Trophoblast cell (in vitro differentiated cells and primary cell): Measurements from ENCODE around the gene STPG2.

Source experiments
- DNase-seq, 2 donors: peaks; one replicate each; pipeline ENCODE4 v3.0.0-alpha.2; 2016
- H2AFZ ChIP-seq: 2 replicates; pipeline ENCODE4 v1.6.1; 2013; ENCODE audit warnings: low read length, moderate library complexity, mild to moderate bottlenecking; ENCODE audit not compliant: insufficient read depth, poor library complexity
- H2AK5ac ChIP-seq: 2 replicates; pipeline ENCODE4 v1.6.1; 2013; ENCODE audit warnings: mild to moderate bottlenecking, low read length
- H2BK120ac ChIP-seq: 2 replicates; pipeline ENCODE4 v1.6.1; 2013; ENCODE audit warnings: low read length, mild to moderate bottlenecking, moderate library complexity; ENCODE audit not compliant: insufficient read depth, poor library complexity
- H2BK12ac ChIP-seq: 2 replicates; pipeline ENCODE4 v1.6.1; 2013; ENCODE audit warnings: mild to moderate bottlenecking, low read length, moderate library complexity
- H2BK5ac ChIP-seq: 2 replicates; pipeline ENCODE4 v1.6.1; 2013; ENCODE audit warnings: low read length, low read depth, moderate library complexity, mild to moderate bottlenecking; ENCODE audit not compliant: poor library complexity
- H3K14ac ChIP-seq: 2 replicates; pipeline ENCODE4 v1.6.1; 2013; ENCODE audit warnings: mild to moderate bottlenecking, low read length
- H3K18ac ChIP-seq: 2 replicates; pipeline ENCODE4 v1.6.1; 2013; ENCODE audit warnings: mild to moderate bottlenecking, low read length
- H3K23ac ChIP-seq: 2 replicates; pipeline ENCODE4 v1.6.1; 2013; ENCODE audit warnings: low read length
- H3K27ac ChIP-seq: 2 replicates; pipeline ENCODE4 v1.5.1; 2013; ENCODE audit warnings: low read depth, mild to moderate bottlenecking, inconsistent platforms, low read length, moderate library complexity
- H3K27me3 ChIP-seq: 2 replicates; pipeline ENCODE4 v1.6.1; 2013; ENCODE audit warnings: inconsistent platforms, mild to moderate bottlenecking, low read length, moderate library complexity; ENCODE audit not compliant: insufficient read depth
- H3K36me3 ChIP-seq, 2 experiments: 1 replicate in 1 of 2; 2 replicates in 1 of 2; pipeline ENCODE4 v1.6.1; 2013; ENCODE audit warnings: low read length in 2 of 2, mild to moderate bottlenecking in 2 of 2, moderate library complexity in 1 of 2; ENCODE audit not compliant: insufficient read depth in 2 of 2, control insufficient read depth in 1 of 2
- H3K4ac ChIP-seq: 2 replicates; pipeline ENCODE4 v1.6.1; 2013; ENCODE audit warnings: low read depth, mild to moderate bottlenecking, low read length, moderate library complexity
- H3K4me1 ChIP-seq, 2 experiments: 1 replicate in 1 of 2; 2 replicates in 1 of 2; pipeline ENCODE4 v1.6.1; 2013; ENCODE audit warnings: low read length in 2 of 2, mild to moderate bottlenecking in 2 of 2, moderate library complexity in 1 of 2; ENCODE audit not compliant: insufficient read depth in 2 of 2, control insufficient read depth in 1 of 2
- H3K4me2 ChIP-seq: 2 replicates; pipeline ENCODE4 v1.6.1; 2013; ENCODE audit warnings: inconsistent platforms, mild to moderate bottlenecking, low read length, moderate library complexity
- H3K4me3 ChIP-seq: 2 replicates; pipeline ENCODE4 v1.5.1; 2013; ENCODE audit warnings: mild to moderate bottlenecking, low read depth, low read length, inconsistent platforms
- H3K79me1 ChIP-seq: one replicate; pipeline ENCODE4 v1.6.1; 2013; ENCODE audit warnings: low read length
- H3K79me2 ChIP-seq: 2 replicates; pipeline ENCODE4 v1.6.1; 2013; ENCODE audit warnings: low read length, mild to moderate bottlenecking; ENCODE audit not compliant: control insufficient read depth, insufficient read depth, poor library complexity
- H3K9ac ChIP-seq: 2 replicates; pipeline ENCODE4 v1.6.1; 2013; ENCODE audit warnings: mild to moderate bottlenecking, low read length
- H3K9me3 ChIP-seq: 2 replicates; pipeline ENCODE4 v1.6.1; 2013; ENCODE audit warnings: low read depth, mild to moderate bottlenecking, control low read depth, inconsistent platforms, low read length; ENCODE audit not compliant: insufficient read depth
- H4K12ac ChIP-seq: 2 replicates; pipeline ENCODE4 v1.6.1; 2013; ENCODE audit warnings: low read depth, mild to moderate bottlenecking, low read length, moderate library complexity
- H4K8ac ChIP-seq: 2 replicates; pipeline ENCODE4 v1.6.1; 2013; ENCODE audit warnings: low read depth, mild to moderate bottlenecking, low read length, moderate library complexity
- H4K91ac ChIP-seq: one replicate; pipeline ENCODE4 v1.6.1; 2013; ENCODE audit warnings: low read depth, mild to moderate bottlenecking, low read length, moderate library complexity
- WGBS: extraction: QIAGEN DNeasy Blood & Tissue Kit; methylation state at CpG from one replicate; pipeline ENCODE4 v1.1.7; 2013; ENCODE audit warnings: missing lambda C conversion rate; ENCODE audit not compliant: insufficient read length, insufficient coverage; ENCODE audit errors: extremely low coverage; 5-methylcytosine and 5-hydroxymethylcytosine counted together

The STPG2 gene

DNA sequence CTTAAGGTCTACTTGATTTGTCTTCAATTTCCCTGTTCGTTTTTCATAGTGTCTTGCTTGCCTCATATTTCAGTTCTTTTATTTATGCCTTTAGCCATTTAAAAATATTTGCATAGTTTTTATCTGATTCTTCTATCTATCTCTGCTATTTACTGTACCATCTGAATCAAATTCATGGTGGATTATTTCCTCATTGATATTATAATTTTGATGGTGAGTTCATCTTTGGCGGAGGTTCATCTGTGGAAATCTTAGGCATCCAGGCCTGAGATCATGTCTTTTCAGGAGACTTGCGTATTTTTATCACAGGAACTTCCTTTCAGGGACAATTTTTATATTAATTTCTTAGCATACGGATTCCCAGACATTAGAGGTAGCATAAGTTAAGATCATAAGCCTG lies 275.2 kb downstream of the STPG2 start:
- no peaks in the 10 kb centered on the region for H3K36me3 ChIP-seq
- no peak overlapping the region for H3K4me3 ChIP-seq
- no peak overlapping the region for H2BK5ac ChIP-seq
- H3K18ac ChIP-seq, result no peak overlapping the region
- DNase-seq, result no peak
- no peak overlapping the region for H4K12ac ChIP-seq
- WGBS, result no CpG with 5 or more reads among the region's 4 CpGs
- H3K4ac ChIP-seq, result no peak overlapping the region
- no peak overlapping the region for H3K23ac ChIP-seq
- no peak overlapping the region for H2BK120ac ChIP-seq
- H3K27ac ChIP-seq, result no peak overlapping the region
- H3K4me1 ChIP-seq, result no peaks in the 10 kb centered on the region
- no peak overlapping the region for H2BK12ac ChIP-seq
- no peak overlapping the region for H4K91ac ChIP-seq
- no peaks in the 10 kb centered on the region for H3K27me3 ChIP-seq
- no peaks in the 10 kb centered on the region for H3K79me2 ChIP-seq
- no peak overlapping the region for H3K14ac ChIP-seq
- no peak overlapping the region for H3K9ac ChIP-seq
- H3K4me2 ChIP-seq, result no peak overlapping the region
- no peaks in the 10 kb centered on the region for H3K79me1 ChIP-seq
- H3K9me3 ChIP-seq, result no peaks in the 10 kb centered on the region
- no peak overlapping the region for H2AK5ac ChIP-seq
- no peak overlapping the region for H2AFZ ChIP-seq
- no peak overlapping the region for H4K8ac ChIP-seq

DNA sequence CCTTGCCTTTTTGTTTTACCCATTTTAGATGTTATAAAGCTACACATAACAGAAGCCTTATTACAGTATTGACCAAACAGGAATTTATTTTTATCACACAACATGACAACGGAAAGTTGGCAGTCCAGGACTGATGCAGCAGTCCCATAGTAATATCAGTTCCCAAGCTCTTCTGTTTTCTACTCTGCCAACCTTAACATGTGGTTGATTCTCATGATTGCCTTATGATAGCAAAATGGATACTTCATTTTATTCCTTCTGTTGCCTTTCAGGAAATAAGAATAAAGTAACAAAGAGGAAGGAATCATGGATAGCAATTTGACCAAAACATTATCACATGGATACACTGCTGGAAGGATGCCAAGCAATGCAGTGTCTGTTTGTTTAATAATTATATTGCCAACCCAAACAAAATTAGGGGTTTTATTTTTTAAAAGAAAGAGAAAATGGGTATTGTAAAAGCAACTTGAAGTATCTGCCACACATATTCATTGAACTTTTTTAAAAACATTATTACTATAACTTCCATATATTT lies 275.7 kb downstream of the STPG2 start:
- Histone ChIP-seq H3K27me3 (no peaks in the 10 kb centered on the region), H3K4me1 (no peaks in the 10 kb centered on the region), H4K8ac (no peak overlapping the region), H3K9me3 (no peaks in the 10 kb centered on the region), H2BK120ac (no peak overlapping the region), H3K27ac (no peak overlapping the region), H3K79me2 (no peaks in the 10 kb centered on the region), H4K12ac (no peak overlapping the region), H3K4me3 (no peak overlapping the region), H3K4me2 (no peak overlapping the region), H3K18ac (no peak overlapping the region), H3K9ac (no peak overlapping the region), H3K4ac (no peak overlapping the region), H3K36me3 (no peaks in the 10 kb centered on the region), H2AFZ (no peak overlapping the region), H3K79me1 (no peaks in the 10 kb centered on the region), H2AK5ac (no peak overlapping the region), H3K23ac (no peak overlapping the region), H2BK12ac (no peak overlapping the region), H4K91ac (no peak overlapping the region), H3K14ac (no peak overlapping the region), H2BK5ac (no peak overlapping the region)
- WGBS, result no CpG with 5 or more reads among the region's 1 CpG
- no peak for DNase-seq

GRCh38 chr4:97866821-97867556 lies 276.3 kb downstream of the STPG2 start:
- no peak overlapping the region for H2BK5ac ChIP-seq
- no peak overlapping the region for H4K12ac ChIP-seq
- no peak overlapping the region for H3K23ac ChIP-seq
- H2AFZ ChIP-seq, result no peak overlapping the region
- H3K4ac ChIP-seq, result no peak overlapping the region
- no peaks in the 10 kb centered on the region for H3K4me1 ChIP-seq
- no peak overlapping the region for H3K27ac ChIP-seq
- no peak overlapping the region for H2BK12ac ChIP-seq
- no peak for DNase-seq
- no peaks in the 10 kb centered on the region for H3K27me3 ChIP-seq
- no peak overlapping the region for H2BK120ac ChIP-seq
- no peaks in the 10 kb centered on the region for H3K9me3 ChIP-seq
- H3K18ac ChIP-seq, result no peak overlapping the region
- no peak overlapping the region for H2AK5ac ChIP-seq
- no peaks in the 10 kb centered on the region for H3K36me3 ChIP-seq
- no peaks in the 10 kb centered on the region for H3K79me1 ChIP-seq
- no peaks in the 10 kb centered on the region for H3K79me2 ChIP-seq
- H4K91ac ChIP-seq, result no peak overlapping the region
- H3K4me3 ChIP-seq, result no peak overlapping the region
- no peak overlapping the region for H4K8ac ChIP-seq
- no peak overlapping the region for H3K9ac ChIP-seq
- H3K4me2 ChIP-seq, result no peak overlapping the region
- no peak overlapping the region for H3K14ac ChIP-seq

DNA sequence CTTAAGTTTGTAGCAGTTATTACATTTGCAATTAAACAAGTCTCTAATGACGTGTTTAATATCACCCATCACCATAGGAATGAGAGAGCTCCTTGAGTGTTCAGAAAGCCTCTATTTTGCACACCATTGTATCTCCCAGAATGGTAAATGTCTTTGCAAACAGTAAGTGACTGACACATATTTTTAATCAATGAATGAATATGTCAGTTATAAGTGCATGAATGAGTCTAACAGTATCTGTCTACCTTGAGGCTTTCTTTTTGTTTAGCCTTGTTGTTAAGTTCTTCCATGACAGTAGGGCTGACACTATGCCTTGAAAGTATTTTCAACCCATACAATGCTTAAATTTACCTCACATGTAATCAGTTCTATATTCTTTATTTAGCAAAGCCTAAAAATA lies 292.2 kb downstream of the STPG2 start:
- Histone ChIP-seq H3K23ac (no peak overlapping the region), H2BK120ac (no peak overlapping the region), H4K12ac (no peak overlapping the region), H2AK5ac (no peak overlapping the region), H3K79me2 (no peaks in the 10 kb centered on the region), H3K9me3 (no peaks in the 10 kb centered on the region), H3K79me1 (no peaks in the 10 kb centered on the region), H2BK5ac (no peak overlapping the region), H3K4me2 (no peak overlapping the region), H4K91ac (no peak overlapping the region), H3K18ac (no peak overlapping the region), H3K4me1 (no peaks in the 10 kb centered on the region), H4K8ac (no peak overlapping the region), H3K14ac (no peak overlapping the region), H3K4ac (no peak overlapping the region), H3K9ac (no peak overlapping the region), H3K27me3 (no peaks in the 10 kb centered on the region), H3K4me3 (no peak overlapping the region), H2AFZ (no peak overlapping the region), H2BK12ac (no peak overlapping the region), H3K36me3 (no peaks in the 10 kb centered on the region), H3K27ac (no peak overlapping the region)
- no peak for DNase-seq
- WGBS, result no CpG with 5 or more reads among the region's 1 CpG
